ENCODE data around the gene HIVEP3.
A peak's percentile ranks its signal among the peaks of the same experiment; 100 is the strongest.

Gene HIVEP3

GRCh38 chr1:41660570-41661427, 257.9 kb downstream of the HIVEP3 start:
- no peak for DNase-seq

- no peak for DNase-seq
Observed at GRCh38 chr1:41659903-41660302, 258.8 kb downstream of the HIVEP3 start.

GRCh38 chr1:41659159-41659495, 259.6 kb downstream of the HIVEP3 start:
- DNase-seq = no peak

- DNase-seq = no peak
Observed at GRCh38 chr1:41658431-41659158, 260.1 kb downstream of the HIVEP3 start.

GRCh38 chr1:41657679-41658295, 260.9 kb downstream of the HIVEP3 start:
- DNase-seq = no peak

GRCh38 chr1:41656825-41657500, 261.8 kb downstream of the HIVEP3 start:
- DNase-seq = no peak

GRCh38 chr1:41656068-41656467, 262.7 kb downstream of the HIVEP3 start:
- no peak for DNase-seq

GRCh38 chr1:41655632-41656031, 263.1 kb downstream of the HIVEP3 start:
- DNase-seq = no peak

- DNase-seq = no peak
Observed at GRCh38 chr1:41653574-41653973, 265.1 kb downstream of the HIVEP3 start.

- DNase-seq = no peak
Observed at GRCh38 chr1:41652384-41653265, 266.1 kb downstream of the HIVEP3 start.

- peak in 1 of 4 experiments; percentile 7 for DNase-seq
Observed at GRCh38 chr1:41650028-41650880, 268.5 kb downstream of the HIVEP3 start.

GRCh38 chr1:41649396-41650027, 269.2 kb downstream of the HIVEP3 start:
- DNase-seq = no peak

- no peak for DNase-seq
Observed at GRCh38 chr1:41648844-41649243, 269.9 kb downstream of the HIVEP3 start.

GRCh38 chr1:41648230-41648629, 270.5 kb downstream of the HIVEP3 start:
- no peak for DNase-seq

- DNase-seq = no peak
Observed at GRCh38 chr1:41647221-41648135, 271.2 kb downstream of the HIVEP3 start.

GRCh38 chr1:41646186-41646585, 272.5 kb downstream of the HIVEP3 start:
- no peak for DNase-seq

GRCh38 chr1:41645062-41645461, 273.7 kb downstream of the HIVEP3 start:
- DNase-seq = no peak

GRCh38 chr1:41642922-41643821, 275.6 kb downstream of the HIVEP3 start:
- DNase-seq = no peak
